NCI-H146 treated with DMSO at 0.1 percent for 48 hours (cell line): ENCODE data around the gene NME4.
A peak's percentile ranks its signal among the peaks of the same experiment; 100 is the strongest.
"Not testable (repeated sequence)": the region's sequence is repeated elsewhere in the genome, so short reads cannot be mapped to it uniquely, and the experiment has no call there.

ENCODE experiments used
- DNase-seq: peaks from one replicate; lab custom pipeline; 2025; ENCODE audit not compliant: unreplicated experiment; lab: John Stamatoyannopoulos, UW

The NME4 gene

GRCh38 chr16:397135-397661 is at the start of gene NME4:
TSS of gene NME4 (plus strand) at chr16:397199. CDS start at chr16:397223, 24 bp downstream.
- no peak for DNase-seq

- no peak for DNase-seq
These were observed 49.8 kb upstream of the NME4 start for GRCh38 chr16:347203-347602.

GRCh38 chr16:348495-348894 is 48.5 kb upstream of the NME4 start:
- not testable (repeated sequence) for DNase-seq

- no peak for DNase-seq
These were observed 47.8 kb upstream of the NME4 start for GRCh38 chr16:349211-349610.

- DNase-seq = no peak
These were observed 46.8 kb upstream of the NME4 start for GRCh38 chr16:350203-350602.

- DNase-seq = no peak
These were observed 45.0 kb upstream of the NME4 start for GRCh38 chr16:351804-352520.

- DNase-seq = peak; percentile 98
These were observed 44.2 kb upstream of the NME4 start, which contains the start of gene AXIN1 for GRCh38 chr16:352547-353403. TSS of gene AXIN1 (minus strand) at chr16:352723. CDS start at chr16:347025, 5,698 bp downstream.

- DNase-seq = no peak
These were observed 43.4 kb upstream of the NME4 start for GRCh38 chr16:353404-354290.

GRCh38 chr16:354291-354881 is 42.6 kb upstream of the NME4 start:
- no peak for DNase-seq

GRCh38 chr16:354971-355461 is 42.0 kb upstream of the NME4 start:
- no peak for DNase-seq

GRCh38 chr16:356741-357140 is 40.3 kb upstream of the NME4 start:
- no peak for DNase-seq

GRCh38 chr16:359067-359763 is 37.8 kb upstream of the NME4 start:
- no peak for DNase-seq

- DNase-seq = no peak
These were observed 36.9 kb upstream of the NME4 start for GRCh38 chr16:359871-360697.

- DNase-seq = no peak
These were observed 36.2 kb upstream of the NME4 start for GRCh38 chr16:360698-361336.

GRCh38 chr16:361341-361871 is 35.6 kb upstream of the NME4 start:
- DNase-seq = peak; percentile 51

- peak; percentile 86 for DNase-seq
These were observed 34.9 kb upstream of the NME4 start for GRCh38 chr16:361872-362701.

GRCh38 chr16:362702-362999 is 34.3 kb upstream of the NME4 start:
- DNase-seq = not testable (repeated sequence)
